HL-60/S4 treated with phorbol 12-myristate 13-acetate at 8.2 ng/mL for 4 days and 3 days (cell line): ENCODE data around the gene CLASRP.
"Not testable (repeated sequence)": the region's sequence is repeated elsewhere in the genome, so short reads cannot be mapped to it uniquely, and the experiment has no call there.

Experiments
- in situ Hi-C: fragments of 300-500 bp; cut with MboI; formaldehyde crosslinking; loops from 2 replicates; pipeline ENCODE4 v1.15.0; 2022; ENCODE audit warnings: low sequenced_read_pairs

The CLASRP gene, protein sequence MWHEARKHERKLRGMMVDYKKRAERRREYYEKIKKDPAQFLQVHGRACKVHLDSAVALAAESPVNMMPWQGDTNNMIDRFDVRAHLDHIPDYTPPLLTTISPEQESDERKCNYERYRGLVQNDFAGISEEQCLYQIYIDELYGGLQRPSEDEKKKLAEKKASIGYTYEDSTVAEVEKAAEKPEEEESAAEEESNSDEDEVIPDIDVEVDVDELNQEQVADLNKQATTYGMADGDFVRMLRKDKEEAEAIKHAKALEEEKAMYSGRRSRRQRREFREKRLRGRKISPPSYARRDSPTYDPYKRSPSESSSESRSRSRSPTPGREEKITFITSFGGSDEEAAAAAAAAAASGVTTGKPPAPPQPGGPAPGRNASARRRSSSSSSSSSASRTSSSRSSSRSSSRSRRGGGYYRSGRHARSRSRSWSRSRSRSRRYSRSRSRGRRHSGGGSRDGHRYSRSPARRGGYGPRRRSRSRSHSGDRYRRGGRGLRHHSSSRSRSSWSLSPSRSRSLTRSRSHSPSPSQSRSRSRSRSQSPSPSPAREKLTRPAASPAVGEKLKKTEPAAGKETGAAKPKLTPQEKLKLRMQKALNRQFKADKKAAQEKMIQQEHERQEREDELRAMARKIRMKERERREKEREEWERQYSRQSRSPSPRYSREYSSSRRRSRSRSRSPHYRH

DNA sequence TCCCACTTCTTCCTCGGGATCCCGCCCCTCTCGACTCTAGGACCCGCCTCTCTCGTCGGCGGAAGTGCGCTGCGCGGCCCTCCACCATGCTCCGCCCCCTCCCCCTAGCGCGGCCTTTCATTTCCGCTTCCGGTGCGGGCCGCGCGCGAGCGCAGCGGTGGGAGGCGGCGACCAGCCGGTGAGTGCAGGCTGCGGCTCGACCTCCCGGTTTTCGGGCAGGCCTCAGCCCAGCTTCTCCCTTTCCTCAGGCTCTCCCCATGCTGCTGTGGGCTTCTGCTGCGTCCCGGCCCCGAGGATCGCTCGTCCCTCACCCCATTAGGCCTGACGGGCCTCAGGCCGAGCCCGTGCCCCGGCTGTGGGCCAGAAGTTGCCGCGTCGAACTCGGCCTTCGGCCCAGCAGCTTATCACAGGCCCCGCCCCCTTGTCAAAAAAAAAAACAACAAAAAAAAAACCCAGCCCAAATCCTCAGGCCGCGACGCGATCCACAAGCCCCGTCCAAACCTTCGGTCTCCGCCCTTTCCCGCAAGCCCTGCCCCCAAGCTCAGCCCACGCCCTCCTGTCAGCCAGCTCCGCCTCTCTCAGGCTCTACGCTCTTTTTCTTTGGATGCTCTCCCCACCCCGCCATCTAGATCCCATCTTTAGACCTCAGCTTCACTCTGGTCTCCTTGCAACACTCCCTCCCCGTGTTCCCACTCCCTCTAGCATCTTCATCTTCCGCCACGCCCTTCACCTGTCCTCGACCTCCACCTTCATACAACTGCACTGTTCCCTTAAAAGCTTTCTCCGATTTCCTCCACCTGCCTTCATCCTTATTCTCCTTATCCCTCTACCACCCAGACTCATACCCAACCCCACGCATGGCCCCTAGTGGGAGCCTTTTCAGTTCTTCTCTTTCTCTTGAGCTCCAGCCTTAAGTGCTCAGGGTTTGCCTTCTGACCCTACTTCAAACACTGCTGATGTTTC is at the start of gene CLASRP:
Gene CLASRP, plus strand, starts transcription at position 115 of the 963 bp plus-strand sequence. CDS start 1,168 bp downstream, outside the sequence.
- in situ Hi-C loops, result no loop called here

DNA sequence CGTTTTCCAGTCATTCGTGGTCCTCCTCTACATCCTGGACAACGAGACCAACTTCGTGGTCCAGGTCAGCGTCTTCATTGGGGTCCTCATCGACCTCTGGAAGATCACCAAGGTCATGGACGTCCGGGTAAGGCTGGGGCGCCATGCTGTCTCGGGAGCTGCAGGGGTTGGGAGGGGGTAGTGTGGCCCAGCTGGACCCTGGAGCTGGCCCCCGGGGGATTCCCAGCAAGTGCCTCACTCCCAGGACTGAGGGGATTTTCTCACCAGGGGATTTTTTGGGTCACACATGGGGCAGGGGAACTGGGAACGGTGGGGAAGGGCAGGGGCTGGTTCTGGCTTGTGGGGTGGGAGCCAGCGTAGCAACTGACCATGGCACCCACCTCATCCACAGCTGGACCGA is 48.4 kb upstream of the CLASRP start:
- in situ Hi-C loops, result no loop called here

DNA sequence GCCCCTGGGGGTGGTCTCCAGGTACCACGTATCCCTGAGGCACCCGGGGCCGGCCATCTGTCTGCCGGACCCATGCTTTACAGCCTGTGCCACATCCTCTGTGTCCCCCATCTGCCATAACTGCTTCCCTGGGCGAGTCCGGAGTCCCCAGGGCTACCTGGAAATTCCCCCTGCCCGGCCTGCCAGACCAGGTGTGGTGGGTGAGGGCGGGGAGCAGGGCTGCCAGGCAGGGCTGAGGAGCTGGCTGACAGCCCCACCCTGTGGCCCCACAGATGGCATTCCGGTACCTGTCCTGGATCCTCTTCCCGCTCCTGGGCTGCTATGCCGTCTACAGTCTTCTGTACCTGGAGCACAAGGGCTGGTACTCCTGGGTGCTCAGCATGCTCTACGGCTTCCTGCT is 47.9 kb upstream of the CLASRP start:
- in situ Hi-C loops, result no loop called here

DNA sequence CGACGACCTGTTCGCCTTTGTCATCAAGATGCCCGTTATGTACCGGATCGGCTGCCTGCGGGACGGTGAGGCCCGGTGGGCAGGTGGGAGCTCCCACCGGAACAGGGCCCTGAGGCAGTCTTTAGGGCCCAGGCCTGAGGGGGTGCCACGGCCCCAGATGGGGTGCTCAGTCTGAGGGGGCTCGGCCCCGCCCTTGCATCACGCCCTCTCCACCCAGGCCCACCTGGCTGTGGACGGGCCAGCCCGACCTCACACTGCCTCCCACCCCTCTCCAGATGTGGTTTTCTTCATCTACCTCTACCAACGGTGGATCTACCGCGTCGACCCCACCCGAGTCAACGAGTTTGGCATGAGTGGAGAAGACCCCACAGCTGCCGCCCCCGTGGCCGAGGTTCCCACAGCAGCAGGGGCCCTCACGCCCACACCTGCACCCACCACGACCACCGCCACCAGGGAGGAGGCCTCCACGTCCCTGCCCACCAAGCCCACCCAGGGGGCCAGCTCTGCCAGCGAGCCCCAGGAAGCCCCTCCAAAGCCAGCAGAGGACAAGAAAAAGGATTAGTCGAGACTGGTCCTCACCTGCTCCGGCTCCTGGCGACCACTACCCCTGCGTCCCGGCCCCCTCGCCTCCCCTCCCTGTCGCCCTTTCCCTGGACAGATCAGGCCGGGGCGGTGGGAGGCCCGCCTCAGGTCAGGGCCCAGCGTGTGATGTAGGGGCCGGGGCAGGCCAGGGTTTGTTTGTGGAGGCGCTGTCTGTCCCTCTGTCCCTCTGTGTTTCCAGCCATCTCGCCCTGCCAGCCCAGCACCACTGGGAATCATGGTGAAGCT is 46.3 kb upstream of the CLASRP start:
- in situ Hi-C loops, result no loop called here

DNA sequence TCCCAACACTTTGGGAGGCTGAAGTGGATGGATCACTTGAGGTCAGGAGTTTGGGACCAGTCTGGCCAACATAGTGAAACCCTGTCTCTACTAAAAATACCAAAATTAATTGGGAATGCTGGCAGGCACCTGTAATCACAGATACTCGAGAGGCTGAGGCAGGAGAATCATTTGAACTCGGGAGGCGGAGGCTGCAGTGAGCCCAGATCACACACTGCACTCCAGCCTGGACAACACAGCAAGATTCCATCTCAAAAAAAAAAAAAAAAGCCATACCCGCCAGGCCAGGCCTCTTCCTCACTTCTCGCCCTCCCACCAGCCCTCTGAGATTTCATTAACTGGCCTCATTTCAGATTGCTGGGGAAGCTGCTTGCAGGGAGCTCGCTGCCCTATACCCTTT is 45.3 kb upstream of the CLASRP start:
- in situ Hi-C loops, result no loop called here

DNA sequence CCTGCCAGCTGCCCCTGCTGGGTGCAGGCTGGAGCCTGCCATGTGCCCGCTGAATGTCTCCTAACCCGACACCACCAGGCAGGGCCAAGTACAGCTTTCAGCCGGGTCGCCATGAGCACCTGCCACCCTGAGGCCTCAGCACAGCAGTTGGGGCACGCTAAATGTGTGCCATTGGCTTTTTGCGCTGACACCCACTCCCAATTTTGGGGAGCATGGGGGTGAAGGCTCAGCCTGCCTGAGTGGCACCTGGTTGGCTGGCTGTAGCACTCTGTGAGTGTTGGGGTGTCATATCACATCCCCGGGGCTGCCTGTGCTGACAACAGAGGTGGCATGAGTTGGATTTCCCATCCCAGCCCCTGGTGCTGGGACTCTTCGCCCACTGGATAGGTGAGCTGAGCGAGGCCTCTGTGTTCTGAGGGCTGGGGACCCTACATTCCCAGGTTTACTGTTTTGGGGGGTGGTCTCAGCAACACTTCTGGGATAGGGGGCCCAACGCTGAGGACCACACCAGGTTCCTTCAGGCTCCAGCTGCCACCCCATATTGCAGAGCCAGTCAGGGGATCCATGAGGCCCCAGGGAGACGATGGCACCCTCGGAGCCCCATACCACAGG is 44.8 kb upstream of the CLASRP start:
- in situ Hi-C loops, result no loop called here

DNA sequence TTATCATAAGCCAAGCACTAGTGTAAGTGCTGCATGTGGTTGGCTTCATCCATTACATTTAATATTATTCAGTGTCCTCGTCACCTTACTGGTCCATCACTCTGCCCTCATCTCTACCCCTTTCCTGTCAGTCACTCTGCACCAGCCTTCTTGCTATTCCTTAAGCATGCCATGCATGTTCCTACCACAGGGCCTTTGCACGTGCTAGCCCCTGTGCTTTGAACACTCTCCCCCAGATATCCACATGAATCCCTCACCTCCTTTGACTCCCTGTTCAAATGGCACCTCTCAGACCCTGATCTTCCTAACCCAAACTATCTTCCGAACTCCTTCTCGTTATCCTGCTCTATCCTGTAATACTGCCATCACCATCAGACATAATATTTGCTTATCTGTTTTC is 40.8 kb upstream of the CLASRP start:
- in situ Hi-C loops, result no loop called here

DNA sequence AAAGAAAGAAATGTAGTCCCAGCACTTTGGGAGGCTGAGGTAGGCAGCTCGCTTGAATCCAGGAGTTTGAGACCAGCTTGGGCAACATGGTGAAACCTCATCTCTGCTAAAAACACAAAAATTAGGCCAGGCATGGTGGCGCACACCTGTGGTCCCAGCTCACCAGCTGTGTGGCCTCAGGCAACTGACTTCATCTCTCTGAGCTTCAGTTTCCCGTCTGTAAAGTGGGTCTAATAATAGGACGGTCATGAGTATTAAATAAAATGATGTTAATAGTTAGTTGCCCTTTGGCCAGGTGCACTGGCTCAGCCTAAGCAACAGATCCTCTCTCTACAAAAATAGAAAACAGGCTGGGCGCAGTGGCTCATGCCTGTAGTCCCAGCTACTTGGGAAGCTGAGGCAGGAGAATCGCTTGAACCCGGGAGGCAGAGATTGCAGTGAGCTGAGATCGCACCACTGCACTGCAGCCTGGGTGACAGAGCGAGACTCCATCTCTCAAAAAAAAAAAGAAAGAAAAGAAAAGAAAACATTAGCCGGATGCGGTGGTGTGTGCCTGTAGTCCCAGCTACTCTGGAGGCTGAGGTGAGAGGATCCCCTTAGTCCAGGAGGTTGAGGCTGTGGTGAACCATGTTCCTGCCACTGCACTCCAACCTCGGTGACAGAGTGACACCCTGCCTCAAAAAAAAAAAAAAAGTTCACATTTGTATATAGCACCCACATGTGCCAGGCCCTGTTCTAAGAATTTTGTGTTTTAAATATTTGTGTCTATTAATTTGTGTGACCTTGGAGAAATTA is 39.5 kb upstream of the CLASRP start:
- in situ Hi-C loops, result not testable (repeated sequence)

DNA sequence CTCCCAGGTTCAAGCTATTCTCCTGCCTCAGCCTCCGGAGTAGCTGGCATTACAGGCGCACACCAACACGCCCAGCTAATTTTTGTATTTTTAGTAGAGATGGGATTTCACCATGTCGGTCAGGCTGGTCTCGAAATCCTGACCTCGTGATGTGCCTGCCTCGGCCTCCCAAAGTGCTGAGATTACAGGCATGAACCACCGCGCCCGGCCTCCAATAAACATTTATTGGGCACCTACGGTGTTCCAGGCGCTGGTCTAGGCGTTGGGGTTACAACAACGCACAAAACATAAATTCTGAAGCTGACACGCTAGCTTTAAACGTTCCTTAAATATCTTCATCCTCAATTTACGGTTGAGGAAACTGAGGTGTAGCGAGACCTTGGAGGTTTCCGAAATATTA is 38.2 kb upstream of the CLASRP start:
- in situ Hi-C loops, result not testable (repeated sequence)

DNA sequence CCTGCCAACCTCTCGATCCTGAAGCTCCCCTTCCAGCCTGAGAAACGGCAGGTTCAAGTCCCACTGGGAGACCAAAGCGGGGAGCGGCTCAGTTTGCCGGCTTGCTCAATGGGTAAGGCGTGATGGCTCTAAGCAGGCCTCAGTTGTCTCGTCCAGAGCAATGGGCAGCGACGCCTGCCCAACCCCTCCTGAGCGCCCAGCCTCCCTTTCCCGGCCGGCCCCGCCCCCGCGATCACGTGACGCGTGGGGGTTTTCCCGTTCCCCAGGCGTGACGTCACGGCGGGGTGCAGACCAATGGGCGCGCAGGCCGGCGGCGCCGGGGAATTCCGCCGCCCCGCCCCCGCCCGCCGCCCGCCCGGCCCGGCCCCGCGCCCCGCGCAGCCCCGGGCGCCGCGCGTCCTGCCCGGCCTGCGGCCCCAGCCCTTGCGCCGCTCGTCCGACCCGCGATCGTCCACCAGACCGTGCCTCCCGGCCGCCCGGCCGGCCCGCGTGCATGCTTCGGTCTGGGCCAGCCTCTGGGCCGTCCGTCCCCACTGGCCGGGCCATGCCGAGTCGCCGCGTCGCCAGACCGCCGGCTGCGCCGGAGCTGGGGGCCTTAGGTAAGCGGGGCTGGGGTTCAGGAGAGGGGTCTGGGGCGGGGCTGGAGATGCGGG is 37.6 kb upstream of the CLASRP start, which contains the start of gene RELB:
Gene RELB, plus strand, starts transcription at position 378 of the 653 bp plus-strand sequence. Its CDS starts 116 bp downstream, at position 494.
- in situ Hi-C loops, result no loop called here

DNA sequence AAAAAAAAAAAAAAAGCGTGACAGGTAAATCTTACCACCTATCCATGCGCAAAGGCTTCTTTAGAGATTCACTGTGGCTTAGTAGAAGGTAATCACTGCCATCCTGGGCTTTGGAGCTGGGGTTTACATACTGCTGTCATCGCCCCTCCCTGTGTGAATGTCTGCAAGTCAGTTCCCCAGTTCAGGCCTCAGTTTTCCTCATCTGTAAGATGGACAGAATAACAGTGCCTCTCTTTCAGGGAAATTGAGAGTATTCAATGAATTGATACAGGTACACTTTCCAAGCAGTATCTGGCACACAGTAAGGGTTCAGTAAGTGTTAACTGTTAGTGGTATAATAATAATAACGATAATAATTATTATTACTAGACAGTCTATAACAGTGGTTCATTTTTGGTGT is 35.4 kb upstream of the CLASRP start:
- in situ Hi-C loops, result no loop called here

DNA sequence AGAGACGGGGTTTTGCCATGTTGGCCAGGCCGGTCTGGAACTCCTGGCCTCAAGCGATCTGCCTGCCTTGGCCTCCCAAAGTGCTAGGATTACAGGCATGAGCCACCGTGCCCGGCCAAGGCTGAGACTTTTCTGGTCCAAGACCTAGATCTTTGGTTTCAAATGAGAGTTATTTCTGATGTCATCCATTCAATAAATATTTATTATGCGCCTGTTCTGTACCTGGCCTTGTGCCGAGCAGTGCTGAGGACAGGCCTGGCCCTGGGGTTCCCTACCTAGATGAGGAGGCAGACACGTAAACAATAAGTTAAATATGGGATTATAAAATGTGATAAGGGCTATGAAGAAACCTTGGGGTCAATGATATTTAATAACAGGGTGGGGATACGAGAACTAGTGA is 33.1 kb upstream of the CLASRP start:
- in situ Hi-C loops, result no loop called here

DNA sequence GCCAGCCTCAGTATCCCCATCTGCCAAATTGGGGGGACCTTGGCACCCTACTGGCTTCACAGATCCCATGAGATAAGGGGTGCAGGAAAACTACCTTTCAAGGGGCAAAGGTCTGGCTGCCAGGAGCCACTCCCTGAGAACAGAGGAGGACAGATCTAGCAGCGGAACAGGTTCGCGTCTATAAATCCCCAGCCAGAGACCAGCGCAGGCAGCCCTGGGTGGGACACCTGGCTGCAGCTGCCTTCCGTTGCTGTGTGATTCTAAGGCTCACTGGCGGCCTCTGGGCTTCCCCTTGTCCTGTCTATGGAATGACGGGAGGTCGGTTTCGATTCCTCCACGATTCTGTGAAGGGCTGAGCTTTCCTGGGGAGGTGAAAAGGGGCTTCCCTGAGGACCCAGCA is 30.3 kb upstream of the CLASRP start:
- in situ Hi-C loops, result no loop called here

DNA sequence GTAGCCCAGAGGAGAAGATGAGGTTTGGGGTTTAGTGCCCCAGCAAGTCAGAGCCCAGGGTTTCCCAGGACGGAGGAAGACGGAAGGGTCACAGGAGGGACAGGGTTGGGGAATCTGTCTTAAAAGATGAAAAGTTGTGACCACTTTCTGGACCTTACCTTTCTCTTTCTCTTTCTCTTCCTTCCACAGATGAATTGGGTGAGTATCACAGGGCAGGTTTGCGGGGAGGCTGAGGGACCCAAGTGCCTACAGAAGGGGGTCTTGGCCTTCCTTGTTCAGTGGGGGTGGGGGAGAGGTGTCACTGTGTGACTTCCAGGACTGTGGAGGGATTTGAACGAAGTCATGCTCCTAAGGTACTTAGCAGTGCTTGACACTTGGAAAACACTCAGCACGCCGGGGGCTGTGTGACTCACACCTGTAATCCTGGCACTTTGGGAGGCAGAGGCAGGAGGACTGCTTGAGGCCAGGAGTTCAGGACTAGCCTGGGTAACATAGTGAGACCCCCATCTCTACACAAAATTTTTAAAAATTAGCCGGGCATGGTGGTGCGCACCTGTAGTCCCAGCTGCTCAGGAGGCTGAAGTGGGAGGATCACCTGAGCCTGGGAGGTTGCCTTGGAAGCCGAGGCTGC is 29.1 kb upstream of the CLASRP start:
- in situ Hi-C loops, result no loop called here

DNA sequence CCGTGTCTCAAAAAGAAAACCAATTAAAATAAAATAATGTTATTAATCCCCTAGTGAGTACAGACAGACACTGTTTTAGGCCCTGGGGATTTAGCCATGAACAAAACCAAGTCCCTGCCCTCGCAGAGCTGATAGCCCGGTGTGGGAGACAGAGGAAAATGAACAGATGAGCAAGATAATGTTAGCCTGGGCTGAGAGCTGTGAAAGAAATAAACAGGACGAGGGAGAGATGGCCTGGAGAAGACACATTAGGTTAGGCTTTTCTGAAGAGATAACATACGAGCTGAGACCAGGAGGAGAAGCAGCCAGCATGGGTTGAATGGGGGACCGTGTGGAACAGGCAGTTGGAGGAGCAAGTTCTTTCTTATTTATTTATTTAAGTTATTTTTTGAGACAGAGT is 28.5 kb upstream of the CLASRP start:
- in situ Hi-C loops, result no loop called here

DNA sequence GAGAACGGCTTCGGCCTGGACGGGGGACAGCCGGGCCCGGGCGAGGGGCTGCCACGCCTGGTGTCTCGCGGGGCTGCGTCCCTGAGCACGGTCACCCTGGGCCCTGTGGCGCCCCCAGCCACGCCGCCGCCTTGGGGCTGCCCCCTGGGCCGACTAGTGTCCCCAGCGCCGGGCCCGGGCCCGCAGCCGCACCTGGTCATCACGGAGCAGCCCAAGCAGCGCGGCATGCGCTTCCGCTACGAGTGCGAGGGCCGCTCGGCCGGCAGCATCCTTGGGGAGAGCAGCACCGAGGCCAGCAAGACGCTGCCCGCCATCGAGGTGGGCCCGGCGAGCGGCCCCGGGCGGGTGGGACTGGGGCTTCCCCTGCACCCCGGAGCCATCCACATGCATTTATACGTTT is 26.9 kb upstream of the CLASRP start:
- in situ Hi-C loops, result no loop called here

DNA sequence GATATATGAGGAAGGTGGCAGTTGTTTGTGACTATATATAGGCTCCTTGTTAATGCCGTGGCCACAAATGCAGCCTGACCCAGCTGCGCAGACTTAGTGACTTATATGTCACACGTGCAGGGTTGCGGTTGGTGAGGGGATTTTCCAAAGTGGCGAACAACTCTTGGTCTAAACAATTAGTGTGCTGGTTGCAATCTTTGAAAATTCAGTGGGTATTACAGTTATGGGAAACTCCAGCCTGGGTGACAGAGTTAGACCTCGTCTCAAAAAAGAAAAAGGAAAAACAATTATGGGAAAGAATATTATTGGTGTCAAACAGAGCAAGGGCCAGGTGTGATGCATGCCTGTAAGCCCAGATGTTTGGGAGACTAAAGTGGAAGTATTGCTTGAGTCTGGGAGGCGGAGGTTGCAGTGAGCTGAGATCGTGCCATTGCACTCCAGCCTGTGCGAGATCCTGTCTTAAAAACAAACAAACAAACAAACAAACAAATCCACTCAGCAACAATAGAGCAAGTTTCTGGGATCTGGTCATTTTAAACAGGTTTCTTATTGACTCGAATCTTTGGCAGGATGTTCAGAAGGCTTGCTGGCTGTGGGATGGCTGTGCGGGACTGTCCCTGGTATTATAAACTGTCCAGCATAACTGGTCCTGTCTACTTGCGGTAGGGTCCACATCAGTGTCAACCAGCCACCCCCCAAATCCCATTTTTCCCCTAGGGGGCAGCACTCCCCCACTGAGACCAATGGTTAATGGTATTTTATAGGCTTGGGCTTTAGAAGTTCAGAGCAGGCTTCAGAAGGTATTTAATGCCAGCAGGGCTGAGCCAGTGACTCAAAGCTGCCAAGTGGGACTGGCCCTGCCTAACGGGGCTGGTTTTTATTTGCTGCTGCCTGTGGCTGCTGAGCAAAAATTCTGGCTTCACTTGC is 22.2 kb upstream of the CLASRP start:
- in situ Hi-C loops, result no loop called here
